ENCODE measurements around the gene RAPGEF6. TPM values are rescaled to one million over a fixed set of nuclear protein-coding genes. Genes with fewer than 3 reads are reported as not detected.
"Not testable (repeated sequence)": the region's sequence is repeated elsewhere in the genome, so short reads cannot be mapped to it uniquely, and the experiment has no call there.

RAPGEF6 gene
- total RNA-seq, 1 experiment from 2014 or later: 17.4 TPM

DNA sequence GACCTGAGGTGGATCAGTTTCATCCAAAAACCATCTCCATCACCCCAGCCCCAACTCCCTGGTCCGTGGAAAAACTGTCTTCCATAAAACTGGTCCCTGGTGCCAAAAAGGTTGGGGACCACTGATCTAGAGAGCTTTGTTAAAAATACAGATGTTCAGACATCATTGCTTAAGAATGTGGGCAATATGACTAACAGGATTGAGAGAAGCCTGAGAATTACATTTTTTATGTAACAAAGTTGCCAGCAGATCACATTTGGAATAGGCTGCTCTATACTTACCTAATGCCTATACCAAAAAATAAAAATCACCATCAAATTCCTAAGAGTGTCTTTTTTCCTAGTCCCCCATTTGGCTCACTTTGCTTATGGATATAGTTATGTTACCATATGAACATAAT lies 143.3 kb downstream of the RAPGEF6 start:
- Mint-ChIP-seq H3K9me3 (ENCODE audit: unreplicated experiment) (no peaks in the 10 kb centered on the region), H3K27me3 (ENCODE audit: insufficient read depth, unreplicated experiment) (no peaks in the 10 kb centered on the region), H3K4me1 (ENCODE audit: low read depth, unreplicated experiment) (peaks cover 17% of the 10 kb centered on the region), H3K36me3 (ENCODE audit: insufficient read depth, unreplicated experiment) (peaks cover 37% of the 10 kb centered on the region), H3K4me3 (ENCODE audit: unreplicated experiment) (no peak overlapping the region), H3K27ac (ENCODE audit: unreplicated experiment) (no peak overlapping the region)
- BruUV-seq (replicated peaks): no TSS peak
- intact Hi-C loops (cut with micrococcal nuclease; ENCODE audit: unreplicated experiment): no loop called here
- no peaks in the 10 kb centered on the region for H3K9me3 ChIP-seq
- no peak for TF ChIP-seq CTCF (IDR thresholded peaks at IDR 0.05; ENCODE audit: insufficient read depth in 1 of 2, low read depth in 1 of 2, low read length in 1 of 2, severe bottlenecking in 1 of 2, unreplicated experiment in 1 of 2)
- H3K4me3 ChIP-seq (ENCODE audit: low read depth, low read length): no peak overlapping the region
- ChIA-PET POLR2A (no interaction called here), CTCF (no interaction called here)
- H3K36me3 ChIP-seq (ENCODE audit: control insufficient read depth, insufficient read depth, low read length): no peaks in the 10 kb centered on the region; the same call in 1 of the 2 replicates
- DNase-seq: no peak
- H3K4me1 ChIP-seq: peaks cover 6% of the 10 kb centered on the region
- H3K27me3 ChIP-seq (replicated peaks; ENCODE audit: control insufficient read depth, insufficient read depth, low read length): no peaks in the 10 kb centered on the region

- ChIA-PET POLR2A (no interaction called here), CTCF (no interaction called here)
- H3K4me3 ChIP-seq (ENCODE audit: low read depth, low read length): no peak overlapping the region
- no peaks in the 10 kb centered on the region for H3K36me3 ChIP-seq (ENCODE audit: control insufficient read depth, insufficient read depth, low read length)
- no peaks in the 10 kb centered on the region for H3K27me3 Mint-ChIP-seq (ENCODE audit: insufficient read depth, unreplicated experiment)
- H3K27me3 ChIP-seq (replicated peaks; ENCODE audit: control insufficient read depth, insufficient read depth, low read length): no peaks in the 10 kb centered on the region
- no peak for TF ChIP-seq CTCF (IDR thresholded peaks at IDR 0.05; ENCODE audit: insufficient read depth in 1 of 2, low read depth in 1 of 2, low read length in 1 of 2, severe bottlenecking in 1 of 2, unreplicated experiment in 1 of 2)
- no peak overlapping the region for H3K27ac Mint-ChIP-seq (ENCODE audit: unreplicated experiment)
- no peaks in the 10 kb centered on the region for H3K4me1 Mint-ChIP-seq (ENCODE audit: low read depth, unreplicated experiment)
- intact Hi-C loops (cut with micrococcal nuclease; ENCODE audit: unreplicated experiment): no loop called here
- DNase-seq: no peak
- no peaks in the 10 kb centered on the region for H3K9me3 Mint-ChIP-seq (ENCODE audit: unreplicated experiment)
- H3K4me1 ChIP-seq: no peaks in the 10 kb centered on the region
- peaks cover 19% of the 10 kb centered on the region for H3K36me3 Mint-ChIP-seq (ENCODE audit: insufficient read depth, unreplicated experiment)
- no peak overlapping the region for H3K4me3 Mint-ChIP-seq (ENCODE audit: unreplicated experiment)
- no peaks in the 10 kb centered on the region for H3K9me3 ChIP-seq
- BruUV-seq (replicated peaks): no TSS peak
Observed at GRCh38 chr5:131488463-131488862, 146.6 kb downstream of the RAPGEF6 start.

- H3K4me3 Mint-ChIP-seq (ENCODE audit: unreplicated experiment); H3K9me3 Mint-ChIP-seq (ENCODE audit: unreplicated experiment); H3K27ac Mint-ChIP-seq (ENCODE audit: unreplicated experiment); intact Hi-C loops (cut with micrococcal nuclease; ENCODE audit: unreplicated experiment); H3K4me3 ChIP-seq (ENCODE audit: low read depth, low read length); BruUV-seq (replicated peaks); H3K36me3 ChIP-seq (ENCODE audit: control insufficient read depth, insufficient read depth, low read length); H3K4me1 ChIP-seq; CTCF ChIA-PET; H3K4me1 Mint-ChIP-seq (ENCODE audit: low read depth, unreplicated experiment); H3K9me3 ChIP-seq; H3K27me3 Mint-ChIP-seq (ENCODE audit: insufficient read depth, unreplicated experiment); H3K27me3 ChIP-seq (replicated peaks; ENCODE audit: control insufficient read depth, insufficient read depth, low read length); DNase-seq: not testable (repeated sequence)
- POLR2A ChIA-PET: interaction anchor here (0.6 kb wide), 1 partner anchor 24 kb away, joined by 6 read pairs; no protein-coding TSS in a partner anchor
- peaks cover 25% of the 10 kb centered on the region for H3K36me3 Mint-ChIP-seq (ENCODE audit: insufficient read depth, unreplicated experiment)
Observed at GRCh38 chr5:131487371-131487770, 147.7 kb downstream of the RAPGEF6 start.

GRCh38 chr5:131482617-131483016 lies 152.4 kb downstream of the RAPGEF6 start:
- H3K4me3 Mint-ChIP-seq (ENCODE audit: unreplicated experiment): no peak overlapping the region
- H3K27me3 ChIP-seq (replicated peaks; ENCODE audit: control insufficient read depth, insufficient read depth, low read length): no peaks in the 10 kb centered on the region
- no peak overlapping the region for H3K27ac Mint-ChIP-seq (ENCODE audit: unreplicated experiment)
- no peaks in the 10 kb centered on the region for H3K27me3 Mint-ChIP-seq (ENCODE audit: insufficient read depth, unreplicated experiment)
- H3K9me3 ChIP-seq: no peaks in the 10 kb centered on the region; the same call in 1 of the 2 replicates
- no peaks in the 10 kb centered on the region for H3K4me1 ChIP-seq
- intact Hi-C loops (cut with micrococcal nuclease; ENCODE audit: unreplicated experiment): no loop called here
- ChIA-PET POLR2A (no interaction called here), CTCF (no interaction called here)
- DNase-seq: no peak
- no peak for TF ChIP-seq CTCF (IDR thresholded peaks at IDR 0.05; ENCODE audit: insufficient read depth in 1 of 2, low read depth in 1 of 2, low read length in 1 of 2, severe bottlenecking in 1 of 2, unreplicated experiment in 1 of 2)
- H3K36me3 ChIP-seq (ENCODE audit: control insufficient read depth, insufficient read depth, low read length): peaks cover under 1% of the 10 kb centered on the region; the same call in 1 of the 2 replicates
- no peaks in the 10 kb centered on the region for H3K4me1 Mint-ChIP-seq (ENCODE audit: low read depth, unreplicated experiment)
- BruUV-seq (replicated peaks): no TSS peak
- H3K36me3 Mint-ChIP-seq (ENCODE audit: insufficient read depth, unreplicated experiment): peaks cover 32% of the 10 kb centered on the region
- no peaks in the 10 kb centered on the region for H3K9me3 Mint-ChIP-seq (ENCODE audit: unreplicated experiment)
- no peak overlapping the region for H3K4me3 ChIP-seq (ENCODE audit: low read depth, low read length)
